ENCODE results near the gene TSPAN4.

Gene TSPAN4

DNA sequence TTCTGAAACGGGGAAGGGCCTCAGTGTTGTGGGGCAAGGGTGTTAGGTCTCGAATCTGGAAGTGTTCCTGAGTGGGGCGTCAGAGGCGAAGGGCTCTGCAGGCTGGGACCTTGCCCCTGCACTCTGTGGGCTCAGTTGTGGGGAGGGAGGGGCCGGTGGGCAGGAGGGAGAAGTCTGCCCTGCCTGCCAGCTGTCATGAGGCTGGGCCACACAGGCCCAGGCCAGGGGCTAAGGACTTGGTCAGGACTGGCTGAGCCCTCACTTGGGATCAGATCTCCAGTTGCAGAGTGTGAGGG is 14.8 kb upstream of the TSPAN4 start, which contains the start of gene CRACR2B:
CRACR2B (plus strand) TSS at position 23 of the 296 bp plus-strand sequence. CDS start 689 bp downstream, outside the sequence.
- TF ChIP-seq, protein P1, sequence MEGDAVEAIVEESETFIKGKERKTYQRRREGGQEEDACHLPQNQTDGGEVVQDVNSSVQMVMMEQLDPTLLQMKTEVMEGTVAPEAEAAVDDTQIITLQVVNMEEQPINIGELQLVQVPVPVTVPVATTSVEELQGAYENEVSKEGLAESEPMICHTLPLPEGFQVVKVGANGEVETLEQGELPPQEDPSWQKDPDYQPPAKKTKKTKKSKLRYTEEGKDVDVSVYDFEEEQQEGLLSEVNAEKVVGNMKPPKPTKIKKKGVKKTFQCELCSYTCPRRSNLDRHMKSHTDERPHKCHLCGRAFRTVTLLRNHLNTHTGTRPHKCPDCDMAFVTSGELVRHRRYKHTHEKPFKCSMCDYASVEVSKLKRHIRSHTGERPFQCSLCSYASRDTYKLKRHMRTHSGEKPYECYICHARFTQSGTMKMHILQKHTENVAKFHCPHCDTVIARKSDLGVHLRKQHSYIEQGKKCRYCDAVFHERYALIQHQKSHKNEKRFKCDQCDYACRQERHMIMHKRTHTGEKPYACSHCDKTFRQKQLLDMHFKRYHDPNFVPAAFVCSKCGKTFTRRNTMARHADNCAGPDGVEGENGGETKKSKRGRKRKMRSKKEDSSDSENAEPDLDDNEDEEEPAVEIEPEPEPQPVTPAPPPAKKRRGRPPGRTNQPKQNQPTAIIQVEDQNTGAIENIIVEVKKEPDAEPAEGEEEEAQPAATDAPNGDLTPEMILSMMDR (conservative IDR thresholded peaks at IDR 0.05; ENCODE audit: low read depth, low read length): no peak
- Histone ChIP-seq H3K4me1 (ENCODE audit: low read depth, poor library complexity, severe bottlenecking) (peaks cover 59% of the 10 kb centered on the region), H4K20me1 (ENCODE audit: insufficient read depth) (no peaks in the 10 kb centered on the region), H3K4me2 (peak within 1 kb of the TSS; percentile 98), H3K79me2 (ENCODE audit: insufficient read depth, low read depth) (no peaks in the 10 kb centered on the region), H3K27me3 (ENCODE audit: insufficient read depth, low read depth) (peaks cover 35% of the 10 kb centered on the region), H3K4me3 (IDR thresholded peaks at IDR 0.05; ENCODE audit: insufficient read depth, low read depth, low read length) (no peak within 1 kb of the TSS), H3K27ac (no peak within 1 kb of the TSS), H2AFZ (ENCODE audit: low read depth) (peak within 1 kb of the TSS; percentile 76), H3K36me3 (ENCODE audit: insufficient read depth) (no peaks in the 10 kb centered on the region), H3K9ac (peak within 1 kb of the TSS; percentile 35; the same call in 1 of the 2 replicates)

DNA sequence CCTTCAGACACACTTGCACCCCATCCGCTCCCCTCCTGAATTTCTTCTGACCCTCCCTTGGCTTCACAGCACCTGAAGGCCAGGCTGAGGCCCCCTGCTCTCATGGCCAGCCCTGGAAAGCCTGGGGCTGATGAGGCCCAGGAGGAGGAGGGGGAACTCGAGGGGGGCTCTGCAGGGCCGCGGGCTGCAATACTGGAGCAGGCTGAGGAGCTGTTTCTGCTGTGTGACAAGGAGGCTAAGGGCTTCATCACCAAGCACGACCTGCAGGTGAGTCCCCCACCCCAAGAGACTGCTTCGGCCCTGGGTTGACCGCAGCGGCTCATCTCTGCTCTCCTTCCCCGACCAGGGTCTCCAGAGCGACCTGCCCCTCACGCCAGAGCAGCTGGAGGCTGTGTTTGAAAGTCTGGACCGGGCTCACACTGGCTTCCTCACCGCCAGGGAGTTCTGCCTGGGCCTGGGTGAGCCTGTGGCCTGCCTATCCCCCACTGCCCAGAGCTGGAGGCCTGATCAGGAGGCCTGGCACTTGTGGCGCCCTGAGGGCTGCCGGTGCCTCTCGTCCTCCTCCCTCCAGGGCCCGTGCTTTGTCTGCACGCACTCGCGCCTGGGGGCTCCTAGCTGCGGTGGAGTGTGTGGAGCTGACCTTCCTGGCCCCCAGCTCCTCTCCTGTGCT is 14.0 kb upstream of the TSPAN4 start:
- H3K9ac ChIP-seq: no peak overlapping the region
- no peaks in the 10 kb centered on the region for H3K36me3 ChIP-seq (ENCODE audit: insufficient read depth)
- H2AFZ ChIP-seq (ENCODE audit: low read depth): no peak overlapping the region
- no peak overlapping the region for H3K4me3 ChIP-seq (IDR thresholded peaks at IDR 0.05; ENCODE audit: insufficient read depth, low read depth, low read length)
- H3K27me3 ChIP-seq (ENCODE audit: insufficient read depth, low read depth): peaks cover 35% of the 10 kb centered on the region
- H3K79me2 ChIP-seq (ENCODE audit: insufficient read depth, low read depth): no peaks in the 10 kb centered on the region
- H3K4me1 ChIP-seq (ENCODE audit: low read depth, poor library complexity, severe bottlenecking): peaks cover 59% of the 10 kb centered on the region
- TF ChIP-seq, protein P1 (conservative IDR thresholded peaks at IDR 0.05; ENCODE audit: low read depth, low read length): no peak
- H3K4me2 ChIP-seq: peak overlapping the region; percentile 99; the same call in 1 of the 2 replicates
- H4K20me1 ChIP-seq (ENCODE audit: insufficient read depth): no peaks in the 10 kb centered on the region
- no peak overlapping the region for H3K27ac ChIP-seq

DNA sequence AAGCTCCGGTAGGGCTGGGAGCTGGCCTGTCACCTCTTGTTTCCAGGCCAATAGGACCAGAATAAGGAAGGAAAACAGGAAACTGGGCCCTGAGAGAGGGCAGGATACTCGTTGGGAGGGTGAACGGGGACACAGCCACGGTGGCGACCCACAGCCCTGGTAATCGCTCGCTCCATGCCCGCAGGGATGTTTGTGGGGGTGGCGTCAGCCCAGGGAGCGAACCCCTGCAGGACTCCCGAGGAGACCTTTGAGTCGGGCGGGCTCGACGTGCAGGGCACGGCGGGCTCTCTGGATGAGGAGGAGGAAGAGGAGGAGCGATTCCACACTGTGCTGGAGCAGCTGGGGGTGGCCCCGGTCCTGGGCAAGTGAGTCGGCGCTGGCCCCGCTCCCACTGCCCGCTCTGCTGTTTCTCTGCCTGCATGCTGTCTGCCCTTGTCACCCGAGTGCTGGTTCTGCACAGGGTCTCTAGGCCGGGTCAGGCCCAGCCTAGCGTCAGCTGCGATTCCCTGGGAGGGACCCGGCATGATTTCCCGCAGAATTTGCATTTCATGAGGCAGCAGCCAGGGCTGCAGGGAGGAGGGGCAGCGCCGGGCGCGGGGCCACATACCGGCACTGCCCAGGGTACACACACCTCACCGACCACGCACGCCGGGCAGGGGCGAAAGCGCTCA is 13.3 kb upstream of the TSPAN4 start:
- Histone ChIP-seq H3K4me2 (peak overlapping the region; percentile 99), H3K9ac (no peak overlapping the region), H4K20me1 (ENCODE audit: insufficient read depth) (no peaks in the 10 kb centered on the region), H3K4me1 (ENCODE audit: low read depth, poor library complexity, severe bottlenecking) (peaks cover 64% of the 10 kb centered on the region), H3K27ac (no peak overlapping the region), H3K4me3 (IDR thresholded peaks at IDR 0.05; ENCODE audit: insufficient read depth, low read depth, low read length) (no peak overlapping the region), H3K79me2 (ENCODE audit: insufficient read depth, low read depth) (no peaks in the 10 kb centered on the region), H3K27me3 (ENCODE audit: insufficient read depth, low read depth) (peaks cover 35% of the 10 kb centered on the region), H3K36me3 (ENCODE audit: insufficient read depth) (no peaks in the 10 kb centered on the region), H2AFZ (ENCODE audit: low read depth) (peak overlapping the region; percentile 60; the same call in 1 of the 2 replicates)
- TF ChIP-seq, protein P1 (conservative IDR thresholded peaks at IDR 0.05; ENCODE audit: low read depth, low read length): no peak

DNA sequence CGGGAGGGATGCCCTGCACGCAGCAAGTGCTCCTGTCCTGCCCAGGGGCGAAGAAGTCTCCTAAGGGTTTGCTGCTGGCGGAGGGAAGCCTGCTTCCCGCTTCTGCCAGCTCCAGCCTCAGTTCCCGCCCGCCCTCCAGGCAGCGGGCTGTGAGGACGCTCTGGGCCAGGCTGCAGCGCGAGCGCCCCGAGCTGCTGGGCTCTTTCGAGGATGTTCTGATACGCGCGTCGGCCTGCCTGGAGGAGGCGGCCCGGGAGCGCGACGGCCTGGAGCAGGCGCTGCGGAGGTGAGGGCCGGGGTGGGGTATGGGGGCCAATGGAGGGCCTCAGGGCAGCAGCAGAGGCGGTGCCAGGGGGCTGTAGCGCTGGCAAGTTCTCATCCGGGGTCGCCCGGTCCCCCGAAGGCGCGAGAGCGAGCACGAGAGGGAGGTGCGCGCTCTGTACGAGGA is 12.8 kb upstream of the TSPAN4 start:
- H3K27ac ChIP-seq: no peak overlapping the region
- no peaks in the 10 kb centered on the region for H4K20me1 ChIP-seq (ENCODE audit: insufficient read depth)
- no peak overlapping the region for H3K9ac ChIP-seq
- H2AFZ ChIP-seq (ENCODE audit: low read depth): peak overlapping the region; percentile 60; the same call in 1 of the 2 replicates
- peaks cover 64% of the 10 kb centered on the region for H3K4me1 ChIP-seq (ENCODE audit: low read depth, poor library complexity, severe bottlenecking)
- TF ChIP-seq, protein P1 (conservative IDR thresholded peaks at IDR 0.05; ENCODE audit: low read depth, low read length): no peak
- H3K36me3 ChIP-seq (ENCODE audit: insufficient read depth): no peaks in the 10 kb centered on the region
- H3K4me2 ChIP-seq: peak overlapping the region; percentile 99
- H3K79me2 ChIP-seq (ENCODE audit: insufficient read depth, low read depth): no peaks in the 10 kb centered on the region
- no peak overlapping the region for H3K4me3 ChIP-seq (IDR thresholded peaks at IDR 0.05; ENCODE audit: insufficient read depth, low read depth, low read length)
- H3K27me3 ChIP-seq (ENCODE audit: insufficient read depth, low read depth): peaks cover 35% of the 10 kb centered on the region
